Measurements from ENCODE around the gene SALL3. TPM values are rescaled to one million over a fixed set of nuclear protein-coding genes. Genes with fewer than 3 reads are reported as not detected.
"Not testable (repeated sequence)": the region's sequence is repeated elsewhere in the genome, so short reads cannot be mapped to it uniquely, and the experiment has no call there.

The SALL3 gene
- polyA plus RNA-seq (ENCODE audit: insufficient read length): not detected

DNA sequence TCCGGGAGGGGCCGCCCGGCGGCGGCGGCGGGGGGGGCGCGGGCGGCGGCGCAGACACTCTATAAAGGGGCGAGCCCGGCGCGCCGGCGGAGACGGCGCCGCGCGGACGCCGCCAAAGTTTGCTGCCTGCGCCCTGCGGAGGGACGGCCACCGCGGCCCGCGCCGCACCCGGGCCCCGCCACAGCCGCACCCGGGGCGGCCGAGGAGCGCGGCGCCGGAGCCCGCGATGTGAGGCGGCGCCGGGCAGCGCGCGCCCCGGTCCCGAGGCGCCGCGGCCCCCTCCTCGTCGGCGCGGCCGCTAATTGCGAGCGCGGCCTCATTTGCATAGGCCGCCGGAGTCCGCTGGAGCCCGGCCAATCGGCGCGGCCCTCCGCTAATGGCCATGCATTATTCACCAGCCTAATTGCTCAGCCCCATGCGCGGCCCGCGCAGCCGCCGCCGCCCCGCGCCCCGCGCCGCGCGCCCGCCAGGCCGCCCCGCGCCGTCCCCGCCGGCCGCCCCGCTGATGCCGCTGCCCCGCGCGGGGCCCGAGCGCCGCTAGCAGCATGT lies at the start of gene SALL3:
SALL3 (plus strand) TSS at position 89 of the 549 bp plus-strand sequence; CDS start at position 546, 457 bp downstream.
- DNase-seq: no peak

DNA sequence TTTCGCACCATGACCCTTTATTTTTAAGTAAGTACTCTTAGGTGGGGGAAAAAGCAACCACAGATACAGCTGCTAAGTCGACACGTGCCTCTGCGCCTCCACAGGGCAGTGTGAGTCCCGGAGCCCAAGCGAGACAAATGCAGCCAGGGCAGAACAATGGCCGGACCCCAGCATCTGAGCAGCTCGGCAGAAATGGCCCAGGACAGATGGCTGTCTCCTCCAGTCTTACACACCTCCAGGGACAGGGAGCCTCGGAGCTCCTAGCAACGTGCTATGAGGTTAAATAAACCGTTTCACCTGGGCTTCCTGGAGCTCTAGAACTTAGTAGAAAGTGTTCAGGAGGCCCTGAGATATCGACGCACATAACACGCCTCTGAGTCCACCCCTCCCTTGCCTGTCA lies 47.3 kb upstream of the SALL3 start:
- DNase-seq: no peak

DNA sequence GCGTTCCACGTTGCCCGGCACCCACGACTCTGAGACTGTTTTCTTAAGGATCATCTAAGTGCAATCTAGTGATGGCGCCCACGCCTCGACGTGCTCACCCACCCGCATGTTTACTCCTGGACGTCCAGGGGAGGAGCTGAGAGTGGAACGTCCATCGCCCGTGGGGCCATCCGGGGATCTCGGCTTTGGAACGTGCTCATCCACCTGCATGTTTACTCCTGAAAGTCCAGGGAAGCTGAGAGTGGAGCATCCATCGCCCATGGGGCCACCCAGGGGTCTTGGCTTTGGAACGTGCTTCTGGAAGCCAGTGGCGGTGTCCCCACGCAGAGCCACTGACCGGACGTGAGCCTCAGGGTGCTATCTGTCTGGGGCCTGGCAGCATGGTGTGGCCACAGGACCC lies 45.6 kb upstream of the SALL3 start:
- no peak for DNase-seq

DNA sequence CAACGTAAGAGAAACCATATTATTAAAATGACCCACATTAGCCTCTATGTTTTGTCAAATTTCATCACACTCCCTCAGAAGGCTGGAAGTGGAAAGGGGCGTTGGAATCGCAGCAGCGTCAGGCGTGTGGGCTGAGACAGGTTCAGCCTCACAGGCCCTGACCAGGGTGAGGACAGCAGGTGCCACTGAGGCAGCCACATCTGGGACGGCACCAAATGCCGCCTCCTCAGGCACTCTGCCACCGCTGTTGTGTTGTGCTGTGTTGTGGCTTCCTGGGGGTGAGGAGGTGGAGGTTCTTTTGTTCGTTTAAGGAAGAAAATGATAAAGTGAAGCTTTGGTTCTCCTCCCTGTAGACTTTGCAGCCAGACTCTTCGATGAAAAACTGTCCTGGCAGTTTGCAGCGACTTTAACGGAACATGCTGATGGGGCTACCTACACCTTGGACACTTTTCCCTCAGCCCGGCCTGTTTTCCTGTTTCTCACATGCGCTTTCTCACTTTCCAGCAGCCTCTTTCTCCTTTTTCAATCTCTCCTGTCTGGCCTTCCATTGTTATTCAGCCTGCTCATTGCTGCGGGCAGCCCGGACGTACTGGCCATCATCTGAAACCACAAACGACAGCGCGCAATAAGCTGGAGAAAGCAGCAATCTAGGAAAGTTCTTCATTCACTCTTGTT lies 44.9 kb upstream of the SALL3 start:
- no peak for DNase-seq

DNA sequence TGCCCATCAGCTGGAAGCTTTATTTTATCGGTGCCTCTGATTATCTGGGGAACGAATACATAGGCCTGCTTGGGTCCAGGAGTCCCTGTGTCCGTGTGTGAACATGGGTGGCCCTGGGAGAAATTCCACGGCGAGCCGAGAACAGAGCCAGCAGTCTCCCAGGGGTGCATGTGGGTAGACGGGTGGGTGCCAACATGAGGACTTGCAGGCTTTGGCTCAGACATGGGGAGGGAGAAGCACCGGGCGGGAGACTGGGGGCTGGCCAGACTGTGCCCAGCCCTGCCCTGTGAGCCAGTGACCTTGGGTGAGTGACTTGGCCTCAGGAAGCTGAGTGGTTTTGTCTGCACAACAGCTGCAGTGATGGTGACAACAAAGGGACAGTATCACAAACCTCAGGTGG lies 44.2 kb upstream of the SALL3 start:
- no peak for DNase-seq

DNA sequence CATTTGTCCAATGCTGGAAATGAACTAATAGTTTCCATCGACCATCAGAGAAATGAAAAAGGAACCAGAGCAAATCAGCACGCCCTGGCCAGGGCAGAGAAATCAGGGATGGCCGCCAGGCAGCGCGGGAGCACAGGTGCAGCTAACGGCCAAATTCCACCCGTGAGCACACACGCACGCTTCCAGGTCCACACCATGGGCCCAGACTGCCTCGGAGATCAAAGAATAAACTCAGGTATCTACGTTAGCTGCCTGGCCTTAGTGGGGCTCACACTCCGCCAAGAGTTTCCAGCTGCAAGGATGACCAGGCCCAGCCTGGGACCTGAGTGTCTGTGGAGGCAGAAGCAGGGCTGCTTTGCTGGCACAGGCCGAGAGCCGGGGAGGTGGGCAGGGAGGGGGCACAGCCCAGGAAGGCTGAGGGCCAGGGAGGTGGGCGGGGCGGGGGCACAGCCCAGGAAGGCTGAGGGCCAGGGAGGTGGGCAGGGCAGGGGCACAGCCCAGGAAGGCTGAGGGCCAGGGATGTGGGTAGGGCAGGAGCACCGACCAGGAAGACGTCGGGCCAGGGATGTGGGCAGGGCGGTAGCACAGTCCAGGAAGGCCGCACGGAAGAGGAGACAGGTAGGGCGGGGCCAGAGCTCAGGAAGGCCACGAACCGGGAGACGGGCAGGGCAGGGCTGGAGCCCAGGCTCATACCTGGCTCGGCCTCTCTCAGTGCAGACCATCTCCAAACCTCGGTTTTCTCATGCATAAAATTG lies 43.2 kb upstream of the SALL3 start:
- DNase-seq: peak; percentile 11

DNA sequence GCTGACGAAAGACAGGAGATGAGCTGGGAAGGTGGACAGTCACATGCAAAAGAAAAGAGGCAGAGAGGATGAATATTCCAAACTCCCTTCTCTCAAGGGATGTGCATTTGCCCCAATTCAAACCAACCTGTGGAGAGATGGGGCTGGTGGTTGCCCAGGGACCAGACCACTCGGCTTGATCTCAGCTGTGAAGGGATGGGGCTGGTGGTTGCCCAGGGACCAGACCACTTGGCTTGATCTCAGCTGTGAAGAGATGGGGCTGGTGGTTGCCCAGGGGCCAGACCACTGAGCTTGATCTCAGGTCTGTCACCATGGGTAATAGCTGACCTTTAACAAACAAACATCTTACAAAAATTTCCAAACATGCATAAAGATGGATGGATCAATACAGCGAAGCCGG lies 42.5 kb upstream of the SALL3 start:
- no peak for DNase-seq

DNA sequence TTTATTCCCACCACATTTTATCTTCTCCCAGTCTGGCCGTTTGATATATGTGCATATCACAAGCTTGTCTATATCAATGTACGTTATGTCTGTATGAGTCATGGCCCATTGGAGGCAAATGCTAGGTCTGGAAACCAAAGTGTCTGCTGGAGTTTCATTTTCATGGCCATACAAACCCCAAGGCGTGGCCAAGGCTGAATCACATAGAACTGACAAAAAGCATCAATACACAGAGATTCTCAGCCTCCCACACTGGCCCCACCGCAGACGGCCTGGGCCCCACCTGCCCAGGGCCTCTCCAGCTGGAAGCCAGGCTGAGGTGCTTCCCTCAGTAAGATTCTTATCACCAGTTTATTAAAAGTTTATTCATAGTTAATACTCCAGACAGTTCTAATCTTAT lies 40.5 kb upstream of the SALL3 start:
- no peak for DNase-seq

DNA sequence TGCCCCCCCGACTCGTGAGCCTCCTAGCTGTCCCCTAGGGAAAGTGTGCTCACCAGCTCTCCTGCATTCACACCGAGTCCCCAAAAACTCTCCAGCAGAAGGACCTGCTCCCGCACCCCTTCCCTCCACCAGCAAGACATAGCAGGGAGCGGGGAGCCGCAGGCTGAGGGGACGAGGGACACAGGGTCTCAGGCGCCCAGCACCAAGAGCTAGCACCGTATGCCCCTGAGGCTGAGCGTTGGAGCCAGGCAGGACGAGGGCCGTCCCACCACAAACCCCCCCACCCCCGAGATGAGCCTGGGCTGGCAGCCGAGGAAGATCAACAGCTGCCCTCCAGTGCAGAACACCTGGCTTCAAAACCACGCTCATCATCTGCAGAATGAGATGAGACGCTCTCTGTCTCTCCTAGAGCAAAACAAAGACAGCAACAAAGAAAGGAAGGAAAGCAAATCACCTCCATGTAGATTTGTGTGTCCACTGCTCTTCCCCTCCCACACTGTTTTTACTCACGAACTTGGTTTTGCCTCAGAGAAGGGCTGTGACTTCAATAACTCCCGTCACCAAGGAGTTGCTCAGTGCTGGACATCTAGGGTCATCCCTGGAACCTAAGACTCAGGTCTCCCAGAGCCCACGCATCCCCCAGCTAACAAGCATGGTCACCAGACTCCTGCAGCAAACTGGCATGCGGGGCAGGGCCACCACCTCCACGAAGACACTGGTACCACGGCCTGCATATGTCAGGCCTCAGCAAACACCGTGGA lies 39.7 kb upstream of the SALL3 start:
- DNase-seq: no peak

DNA sequence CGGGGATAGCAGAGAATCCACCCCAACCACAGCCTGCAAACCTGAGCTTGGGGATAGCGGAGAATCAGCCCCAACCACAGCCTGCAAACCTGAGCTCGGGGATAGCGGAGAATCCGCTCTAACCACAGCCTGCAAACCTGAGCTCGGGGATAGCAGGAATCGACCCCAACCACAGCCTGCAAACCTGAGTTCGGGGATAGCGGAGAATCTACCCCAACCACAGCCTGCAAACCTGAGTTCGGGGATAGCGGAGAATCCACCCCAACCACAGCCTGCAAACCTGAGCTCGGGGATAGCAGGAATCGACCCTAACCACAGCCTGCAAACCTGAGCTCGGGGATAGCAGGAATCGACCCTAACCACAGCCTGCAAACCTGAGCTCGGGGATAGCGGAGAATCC lies 37.4 kb upstream of the SALL3 start:
- not testable (repeated sequence) for DNase-seq

DNA sequence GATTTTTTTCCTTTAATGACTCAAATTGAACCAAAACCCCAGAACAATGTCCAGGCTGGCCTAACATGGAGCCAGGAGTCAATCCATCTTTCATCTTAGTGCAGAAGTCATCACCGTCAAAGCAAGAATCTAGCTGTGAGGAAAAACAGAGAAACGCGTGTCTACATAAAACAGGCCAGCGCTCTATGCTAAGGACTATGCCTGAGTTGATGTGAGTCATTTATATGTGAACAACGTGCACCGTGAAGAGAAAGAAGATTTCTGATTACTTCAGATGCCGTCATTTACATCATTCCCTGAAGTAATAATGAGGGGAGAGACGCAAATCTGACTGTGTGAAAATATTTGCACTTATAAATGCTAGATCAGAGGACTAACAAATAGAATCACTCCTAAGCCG lies 34.0 kb upstream of the SALL3 start:
- no peak for DNase-seq

DNA sequence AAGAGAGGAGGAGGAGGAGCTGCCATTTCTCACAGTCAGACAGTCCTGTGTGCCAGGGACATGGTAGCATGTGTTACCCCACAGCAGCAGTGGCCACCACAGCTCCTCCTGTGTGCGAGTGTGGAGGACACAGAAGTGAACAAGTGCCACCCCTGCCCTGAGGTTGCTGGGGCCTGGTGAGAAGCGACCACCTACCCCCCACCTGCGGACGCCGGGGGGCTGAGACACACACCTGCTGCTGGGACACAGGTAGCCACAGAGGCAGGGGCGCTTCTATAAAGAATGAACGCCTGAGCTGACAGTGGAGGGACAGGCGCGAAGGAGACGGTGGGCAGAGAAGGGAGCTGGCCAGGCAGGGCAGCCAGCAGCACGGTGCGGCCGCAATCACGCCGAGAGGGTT lies 32.3 kb upstream of the SALL3 start:
- DNase-seq: no peak

DNA sequence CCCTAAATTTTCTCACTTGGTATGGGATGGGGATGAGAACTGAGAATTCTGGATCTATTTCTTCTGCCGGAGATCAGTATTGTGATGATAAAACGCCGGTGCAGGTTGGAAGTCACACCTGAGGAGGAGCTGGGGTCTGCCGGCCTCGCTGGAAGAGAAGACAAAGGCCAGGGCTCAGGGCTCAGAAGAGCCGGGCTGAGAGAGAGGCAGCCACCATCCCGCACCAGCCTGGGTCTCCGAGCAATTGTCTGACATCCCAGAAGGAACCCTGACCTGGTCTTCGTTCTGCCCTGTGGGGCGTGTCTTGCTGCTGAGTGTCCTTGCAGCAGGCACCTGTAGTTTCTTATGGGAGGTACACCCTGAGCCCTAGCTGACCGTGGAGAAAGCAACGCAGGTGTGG lies 31.4 kb upstream of the SALL3 start:
- DNase-seq: no peak

DNA sequence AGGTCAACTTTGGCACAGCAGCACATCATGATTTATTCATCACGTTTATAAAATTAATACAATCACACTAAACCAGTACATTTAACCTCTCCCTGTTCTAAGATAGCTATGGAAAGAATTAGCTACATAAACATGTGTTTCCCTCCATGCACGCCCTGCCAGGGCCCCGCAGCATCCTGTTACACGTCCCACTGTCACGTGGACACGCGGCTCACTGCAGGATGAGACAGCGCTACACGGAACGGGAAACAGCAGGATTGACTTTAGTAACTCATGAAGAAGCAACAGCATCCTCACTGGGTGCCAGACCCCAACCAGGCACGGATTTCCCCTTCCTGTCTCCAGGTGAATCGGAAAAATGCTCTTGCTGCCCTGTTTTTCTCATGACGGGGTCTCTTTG lies 30.9 kb upstream of the SALL3 start:
- no peak for DNase-seq

DNA sequence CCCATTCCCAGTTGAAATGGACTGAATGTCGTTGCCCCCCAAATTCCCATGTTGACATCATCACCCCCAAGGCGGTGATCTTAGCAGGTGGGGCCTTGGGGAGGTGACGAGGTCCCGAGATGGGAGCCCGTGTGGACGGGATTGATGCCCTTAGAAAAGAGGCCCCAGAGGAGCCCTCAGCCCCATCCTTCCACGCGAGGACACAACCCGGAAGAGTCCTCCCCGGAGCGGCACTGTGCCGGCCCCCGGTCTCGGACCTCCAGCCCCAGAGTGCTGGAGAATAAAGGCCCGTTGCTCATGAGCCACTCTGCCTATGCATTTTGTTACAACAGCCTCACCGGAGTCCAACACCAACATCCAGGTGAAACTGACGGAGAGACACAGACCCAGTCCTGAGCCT lies 30.4 kb upstream of the SALL3 start:
- DNase-seq: no peak

DNA sequence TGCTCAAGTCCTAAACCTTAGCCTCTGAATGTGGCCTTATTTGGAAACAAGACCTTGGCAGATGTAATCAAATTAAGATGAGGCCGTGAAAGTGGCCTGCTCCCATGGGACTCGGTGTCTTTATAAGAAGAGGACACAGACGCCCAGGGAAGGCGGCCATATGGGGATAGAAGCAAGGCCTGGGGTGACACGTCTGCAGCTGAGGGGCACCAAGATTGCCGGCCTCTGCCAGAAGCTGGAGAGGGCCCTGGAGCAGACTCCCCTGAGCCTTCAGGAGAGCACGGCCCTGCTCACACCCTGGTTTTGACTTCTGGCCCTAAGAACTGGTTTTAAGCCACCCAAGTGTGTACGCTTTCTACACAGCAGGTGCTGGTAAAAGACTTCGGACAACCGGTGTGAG lies 29.2 kb upstream of the SALL3 start:
- DNase-seq: no peak

DNA sequence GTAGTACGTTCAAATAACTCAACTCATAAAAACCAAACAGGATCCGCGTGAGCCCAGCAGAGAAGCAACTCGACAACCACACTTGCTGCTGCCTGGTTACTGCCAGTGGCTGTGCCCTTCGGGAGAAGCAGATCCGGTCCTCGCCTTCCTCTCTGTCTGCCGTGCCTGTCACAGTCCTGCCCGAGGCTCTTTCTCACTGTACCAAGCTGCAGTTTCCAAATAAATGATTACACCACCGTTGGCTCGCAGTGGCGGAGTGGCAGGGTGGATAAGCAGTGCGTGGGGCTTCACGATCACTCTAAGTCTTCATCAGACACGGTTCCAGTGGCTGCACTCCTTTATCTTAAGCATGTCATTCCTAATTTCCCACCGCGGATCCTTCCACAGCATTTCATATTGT lies 26.1 kb upstream of the SALL3 start:
- no peak for DNase-seq

DNA sequence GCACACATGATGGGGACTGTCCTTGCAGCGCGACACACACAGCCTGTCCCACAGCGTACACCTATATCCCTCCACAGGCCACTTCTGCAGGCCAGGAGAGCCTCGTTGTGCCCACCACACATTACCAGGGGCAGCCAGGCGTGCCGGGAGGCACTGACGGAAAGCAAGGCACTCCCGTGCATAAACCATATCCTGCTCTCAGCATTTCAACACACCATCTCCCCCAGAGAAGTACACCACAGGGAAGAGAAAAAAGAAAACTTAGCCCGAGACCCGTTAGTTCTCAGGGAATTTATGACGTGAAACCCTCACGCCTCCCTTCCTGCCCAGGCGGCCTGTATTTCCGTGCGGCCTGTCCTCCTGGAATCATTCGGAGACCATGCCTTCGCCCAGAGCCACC lies 24.6 kb upstream of the SALL3 start:
- no peak for DNase-seq

DNA sequence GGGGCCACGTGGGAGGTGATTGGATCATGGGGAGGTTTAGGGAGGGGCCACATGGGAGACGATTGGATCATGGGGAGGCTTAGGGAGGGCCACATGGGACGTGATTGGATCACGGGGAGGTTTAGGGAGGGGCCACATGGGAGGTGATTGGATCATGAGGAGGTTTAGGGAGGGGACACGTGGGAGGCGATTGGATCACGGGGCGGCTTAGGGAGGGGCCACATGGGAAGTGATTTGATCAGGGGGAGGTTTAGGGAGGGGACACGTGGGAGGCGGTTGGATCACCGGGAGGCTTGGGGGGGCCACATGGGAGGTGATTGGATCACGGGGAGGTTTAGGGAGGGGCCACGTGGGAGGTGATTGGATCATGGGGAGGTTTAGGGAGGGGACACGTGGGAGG lies 22.5 kb upstream of the SALL3 start:
- DNase-seq: no peak

DNA sequence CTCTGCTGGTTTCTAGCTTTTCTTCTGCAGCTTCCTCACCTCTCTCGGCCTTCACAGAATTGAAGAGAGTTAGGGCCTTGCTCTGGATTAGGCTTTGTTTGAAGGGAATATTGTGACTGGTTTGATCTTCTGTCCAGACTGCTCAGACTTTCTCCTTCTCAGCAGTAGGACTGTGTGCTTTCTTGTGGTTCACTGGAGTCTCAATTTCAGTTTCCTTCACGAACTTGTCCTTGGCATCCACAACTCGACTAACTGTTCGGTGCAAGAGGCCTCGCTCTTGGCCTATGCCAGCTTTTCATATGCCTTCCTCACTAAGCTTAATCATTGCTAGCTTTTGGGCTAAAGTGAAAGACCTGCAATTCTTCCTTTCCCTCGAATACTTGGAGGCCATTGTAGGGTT lies 18.9 kb upstream of the SALL3 start:
- no peak for DNase-seq

DNA sequence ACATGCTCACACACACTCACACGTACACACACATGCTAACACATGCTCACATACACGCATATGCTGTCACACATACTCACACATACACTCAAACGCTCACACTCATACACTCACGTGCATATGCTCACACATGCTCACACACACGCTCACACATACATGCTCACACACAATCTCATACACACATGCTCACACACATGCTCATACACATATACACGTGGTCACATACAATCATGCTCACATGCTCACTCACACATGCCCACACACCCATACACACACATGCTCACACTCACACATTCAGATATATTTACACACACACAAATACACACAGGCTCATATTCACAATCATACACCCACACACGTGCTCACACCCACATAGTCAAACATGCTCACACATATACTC lies 17.5 kb upstream of the SALL3 start:
- DNase-seq: no peak

DNA sequence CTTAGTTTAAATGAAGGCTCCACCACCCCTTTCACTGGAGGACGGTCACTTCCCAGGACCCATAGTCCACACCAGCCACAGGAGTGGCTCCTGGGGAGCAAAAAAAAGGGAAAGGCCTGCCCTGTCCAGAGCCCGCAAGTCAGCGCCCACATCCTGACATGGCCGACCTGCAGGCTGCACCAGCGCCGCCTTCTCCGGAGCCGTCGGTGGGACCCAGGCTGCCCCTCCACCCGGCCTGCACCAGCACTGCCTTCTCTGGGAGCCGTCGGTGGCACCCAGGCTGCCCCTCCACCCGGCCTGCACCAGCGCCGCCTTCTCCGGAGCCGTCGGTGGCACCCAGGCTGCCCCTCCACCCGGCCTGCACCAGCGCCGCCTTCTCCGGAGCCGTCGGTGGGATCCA lies 14.9 kb upstream of the SALL3 start:
- DNase-seq: not testable (repeated sequence)

DNA sequence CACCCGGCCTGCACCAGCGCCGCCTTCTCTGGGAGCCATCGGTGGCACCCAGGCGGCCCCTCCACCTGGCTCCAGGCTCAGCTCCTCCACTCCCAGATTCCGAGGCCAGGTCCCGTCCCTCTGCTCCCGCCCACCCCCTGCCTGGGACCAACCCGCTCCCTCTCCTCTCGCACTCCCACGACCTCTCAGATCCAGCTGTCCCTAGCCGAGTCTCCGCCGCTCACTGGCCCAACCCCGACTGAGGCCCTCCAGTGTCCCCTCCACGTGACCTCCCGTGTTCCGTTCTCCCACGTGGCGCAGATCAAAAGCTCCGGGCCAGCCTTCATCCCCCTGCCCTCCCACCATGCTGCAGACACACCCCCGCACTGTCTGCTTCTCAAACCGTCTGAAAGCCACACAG lies 14.4 kb upstream of the SALL3 start:
- DNase-seq: no peak

Measured in hindlimb muscle (tissue), 1 donor.